MM.1S (cell line): ENCODE results near the gene NR1I3.

Experiments used
- EZH2 ChIP-seq: fragments of 300-600 bp; sonication (generic); optimal IDR thresholded peaks from 2 replicates; pipeline ENCODE3; 2017; ENCODE audit warnings: low read depth, mild to moderate bottlenecking, antibody characterized with exemption, low read length, mixed read lengths
- EZH2phosphoT487 ChIP-seq: fragments of 300-600 bp; sonication (generic); IDR thresholded peaks from 2 replicates; pipeline ENCODE4 v1.6.1; 2018; ENCODE audit warnings: antibody characterized with exemption, low read length
- TF ChIP-seq, protein P1 (sequence below): fragments of 300-600 bp; sonication (generic); IDR thresholded peaks from 2 replicates; pipeline ENCODE4 v1.5.1; 2016; ENCODE audit warnings: antibody characterized with exemption, low read length, mixed read lengths

DNA sequence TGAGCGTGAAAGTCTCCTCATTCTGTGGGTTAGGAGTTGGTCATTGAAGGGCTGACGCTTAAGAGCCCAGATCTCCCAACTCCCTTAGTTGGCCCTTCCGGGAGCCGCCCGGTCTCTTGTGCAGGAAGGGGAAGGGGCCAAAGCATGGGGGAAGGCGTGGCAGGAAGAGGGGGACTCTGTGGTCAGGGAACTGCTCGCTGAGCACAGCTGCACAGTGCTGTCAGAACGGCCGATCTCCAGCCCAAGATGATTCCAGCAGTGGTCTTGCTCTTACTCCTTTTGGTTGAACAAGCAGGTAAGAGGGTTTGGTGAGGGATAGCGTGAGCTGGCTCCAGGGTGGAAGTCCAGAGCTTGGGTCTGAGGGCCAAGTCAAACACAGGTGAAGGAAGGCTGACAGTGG lies 22.9 kb downstream of the NR1I3 start, which contains the start of gene FCER1G:
- TF ChIP-seq, protein P1, sequence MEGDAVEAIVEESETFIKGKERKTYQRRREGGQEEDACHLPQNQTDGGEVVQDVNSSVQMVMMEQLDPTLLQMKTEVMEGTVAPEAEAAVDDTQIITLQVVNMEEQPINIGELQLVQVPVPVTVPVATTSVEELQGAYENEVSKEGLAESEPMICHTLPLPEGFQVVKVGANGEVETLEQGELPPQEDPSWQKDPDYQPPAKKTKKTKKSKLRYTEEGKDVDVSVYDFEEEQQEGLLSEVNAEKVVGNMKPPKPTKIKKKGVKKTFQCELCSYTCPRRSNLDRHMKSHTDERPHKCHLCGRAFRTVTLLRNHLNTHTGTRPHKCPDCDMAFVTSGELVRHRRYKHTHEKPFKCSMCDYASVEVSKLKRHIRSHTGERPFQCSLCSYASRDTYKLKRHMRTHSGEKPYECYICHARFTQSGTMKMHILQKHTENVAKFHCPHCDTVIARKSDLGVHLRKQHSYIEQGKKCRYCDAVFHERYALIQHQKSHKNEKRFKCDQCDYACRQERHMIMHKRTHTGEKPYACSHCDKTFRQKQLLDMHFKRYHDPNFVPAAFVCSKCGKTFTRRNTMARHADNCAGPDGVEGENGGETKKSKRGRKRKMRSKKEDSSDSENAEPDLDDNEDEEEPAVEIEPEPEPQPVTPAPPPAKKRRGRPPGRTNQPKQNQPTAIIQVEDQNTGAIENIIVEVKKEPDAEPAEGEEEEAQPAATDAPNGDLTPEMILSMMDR: no peak
- TF ChIP-seq EZH2: no peak
- TF ChIP-seq EZH2phosphoT487: no peak
